ENCODE results near the gene NUFIP2.
"Not testable (repeated sequence)": the region's sequence is repeated elsewhere in the genome, so short reads cannot be mapped to it uniquely, and the experiment has no call there.

The NUFIP2 gene, protein sequence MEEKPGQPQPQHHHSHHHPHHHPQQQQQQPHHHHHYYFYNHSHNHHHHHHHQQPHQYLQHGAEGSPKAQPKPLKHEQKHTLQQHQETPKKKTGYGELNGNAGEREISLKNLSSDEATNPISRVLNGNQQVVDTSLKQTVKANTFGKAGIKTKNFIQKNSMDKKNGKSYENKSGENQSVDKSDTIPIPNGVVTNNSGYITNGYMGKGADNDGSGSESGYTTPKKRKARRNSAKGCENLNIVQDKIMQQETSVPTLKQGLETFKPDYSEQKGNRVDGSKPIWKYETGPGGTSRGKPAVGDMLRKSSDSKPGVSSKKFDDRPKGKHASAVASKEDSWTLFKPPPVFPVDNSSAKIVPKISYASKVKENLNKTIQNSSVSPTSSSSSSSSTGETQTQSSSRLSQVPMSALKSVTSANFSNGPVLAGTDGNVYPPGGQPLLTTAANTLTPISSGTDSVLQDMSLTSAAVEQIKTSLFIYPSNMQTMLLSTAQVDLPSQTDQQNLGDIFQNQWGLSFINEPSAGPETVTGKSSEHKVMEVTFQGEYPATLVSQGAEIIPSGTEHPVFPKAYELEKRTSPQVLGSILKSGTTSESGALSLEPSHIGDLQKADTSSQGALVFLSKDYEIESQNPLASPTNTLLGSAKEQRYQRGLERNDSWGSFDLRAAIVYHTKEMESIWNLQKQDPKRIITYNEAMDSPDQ

DNA sequence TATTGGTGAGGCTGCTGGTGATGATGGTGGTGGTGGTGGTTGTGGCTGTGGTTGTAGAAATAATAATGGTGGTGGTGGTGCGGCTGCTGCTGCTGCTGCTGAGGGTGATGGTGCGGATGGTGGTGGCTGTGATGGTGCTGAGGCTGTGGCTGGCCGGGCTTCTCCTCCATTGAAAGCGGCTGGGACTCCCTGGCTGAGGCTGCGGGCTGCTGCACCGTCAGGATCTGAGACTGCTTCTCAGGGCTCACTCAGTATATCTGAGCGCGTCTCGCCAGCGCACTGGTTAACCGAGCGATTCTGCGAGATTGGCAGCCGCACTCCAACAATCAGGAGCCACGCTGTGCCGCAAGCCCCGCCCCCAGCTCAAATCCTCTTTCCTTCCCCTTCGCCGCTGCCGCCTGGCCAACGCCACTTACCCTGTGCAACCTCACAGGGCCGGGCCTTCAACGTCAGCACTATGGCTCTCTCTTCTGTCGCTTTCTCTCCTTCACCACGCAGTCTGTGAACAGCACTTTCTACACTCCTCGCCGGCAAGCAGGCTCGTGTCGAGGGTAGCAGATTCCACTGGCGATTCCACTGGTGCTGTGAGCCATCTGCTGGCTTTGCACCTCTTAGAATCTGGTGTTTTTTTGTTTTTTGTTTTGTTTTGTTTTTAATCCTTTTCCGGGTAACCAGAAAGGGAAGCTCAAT is at the start of gene NUFIP2:
TSS of gene NUFIP2 (minus strand) at position 259 of the 690 bp plus-strand sequence. CDS start at position 170, 89 bp downstream.
- DNase-seq (ENCODE audit: low read depth, low spot score), result peak; percentile 94
- peaks cover 18% of the 10 kb centered on the region for H3K36me3 ChIP-seq (ENCODE audit: insufficient read depth, low read length)

DNA sequence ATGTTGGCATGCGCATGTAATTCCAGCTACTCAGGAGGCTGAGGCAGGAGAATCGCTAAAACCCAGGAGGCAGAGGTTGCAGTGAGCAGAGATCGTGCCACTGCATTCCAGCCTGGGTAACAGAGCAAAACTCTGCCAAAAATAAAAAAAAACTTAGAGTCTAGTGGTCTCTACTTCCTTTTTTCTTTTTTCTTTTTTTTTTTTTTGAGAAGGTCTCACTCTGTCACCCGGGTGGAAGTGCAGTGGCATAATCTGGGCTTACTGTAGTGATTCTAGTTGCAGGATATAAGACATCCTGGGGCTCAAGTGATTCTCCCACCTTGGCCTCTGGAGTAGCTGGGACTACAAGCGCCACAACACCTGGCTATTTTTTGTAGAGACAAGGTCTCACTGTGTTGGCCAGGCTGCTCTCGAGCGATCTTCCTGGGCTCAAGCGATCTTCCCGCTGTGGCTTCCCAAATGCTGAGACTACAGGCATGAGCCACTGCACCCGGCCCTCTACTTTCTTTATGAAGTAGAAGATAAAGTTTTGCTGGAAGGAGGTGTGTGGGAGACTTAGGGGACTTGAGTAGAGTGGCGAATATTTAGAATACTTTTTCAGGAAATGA is 48.3 kb upstream of the NUFIP2 start:
- TF ChIP-seq POLR2AphosphoS5 (IDR thresholded peaks at IDR 0.05; ENCODE audit: borderline replicate concordance, low read depth, low read length) (no peak), EZH2 (IDR thresholded peaks at IDR 0.05) (no peak), FOXP2 (optimal IDR thresholded peaks at IDR 0.05; ENCODE audit: control extremely low read depth, extremely low read length, insufficient read depth) (no peak)
- no peak for DNase-seq (ENCODE audit: low read depth, low spot score)

More for the DNA sequence above, at the start of gene NUFIP2:
- H3K9ac ChIP-seq (ENCODE audit: insufficient read length), result peak within 1 kb of the TSS; percentile 89
- TF ChIP-seq POLR2AphosphoS5 (IDR thresholded peaks at IDR 0.05; ENCODE audit: borderline replicate concordance, low read depth, low read length), result peak; percentile 100
- no peak for TF ChIP-seq FOXP2 (optimal IDR thresholded peaks at IDR 0.05; ENCODE audit: control extremely low read depth, extremely low read length, insufficient read depth)
- TF ChIP-seq EZH2 (IDR thresholded peaks at IDR 0.05), result no peak
- peak within 1 kb of the TSS; percentile 84 for H3K4me3 ChIP-seq
- no peaks in the 10 kb centered on the region for H3K9me3 ChIP-seq (ENCODE audit: low read depth, low read length)
- peak within 1 kb of the TSS; percentile 93 for H3K27ac ChIP-seq

DNA sequence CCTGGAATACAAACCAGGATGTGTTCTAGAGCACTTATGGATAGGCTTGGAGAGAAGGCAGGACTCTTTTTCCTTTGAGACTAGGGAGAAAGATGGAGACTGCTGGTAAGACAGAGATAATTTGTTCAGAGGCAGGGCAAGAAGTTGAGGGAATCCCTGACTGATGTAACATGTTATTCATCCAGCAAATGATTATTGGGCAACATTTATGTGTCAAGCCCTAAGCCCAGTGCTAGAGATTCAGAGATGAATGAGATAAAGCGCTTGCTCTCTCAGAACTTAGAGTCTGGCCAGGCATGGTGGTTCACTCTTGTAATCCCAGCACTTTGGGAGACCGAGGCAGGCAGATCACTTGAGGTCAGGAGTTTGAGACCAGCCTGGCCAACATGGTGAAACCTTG is 47.8 kb upstream of the NUFIP2 start:
- no peaks in the 10 kb centered on the region for H3K36me3 ChIP-seq (ENCODE audit: insufficient read depth, low read length)
- H3K27ac ChIP-seq, result no peak overlapping the region
- H3K9ac ChIP-seq (ENCODE audit: insufficient read length), result no peak overlapping the region
- no peak overlapping the region for H3K4me3 ChIP-seq
- TF ChIP-seq POLR2AphosphoS5 (IDR thresholded peaks at IDR 0.05; ENCODE audit: borderline replicate concordance, low read depth, low read length) (no peak), FOXP2 (optimal IDR thresholded peaks at IDR 0.05; ENCODE audit: control extremely low read depth, extremely low read length, insufficient read depth) (no peak), EZH2 (IDR thresholded peaks at IDR 0.05) (no peak)
- no peak for DNase-seq (ENCODE audit: low read depth, low spot score)
- H3K9me3 ChIP-seq (ENCODE audit: low read depth, low read length), result no peaks in the 10 kb centered on the region

More for the DNA sequence above, 48.3 kb upstream of the NUFIP2 start:
- Histone ChIP-seq H3K4me3 (no peak overlapping the region), H3K36me3 (ENCODE audit: insufficient read depth, low read length) (no peaks in the 10 kb centered on the region), H3K27ac (no peak overlapping the region), H3K9me3 (ENCODE audit: low read depth, low read length) (no peaks in the 10 kb centered on the region), H3K9ac (ENCODE audit: insufficient read length) (no peak overlapping the region)

DNA sequence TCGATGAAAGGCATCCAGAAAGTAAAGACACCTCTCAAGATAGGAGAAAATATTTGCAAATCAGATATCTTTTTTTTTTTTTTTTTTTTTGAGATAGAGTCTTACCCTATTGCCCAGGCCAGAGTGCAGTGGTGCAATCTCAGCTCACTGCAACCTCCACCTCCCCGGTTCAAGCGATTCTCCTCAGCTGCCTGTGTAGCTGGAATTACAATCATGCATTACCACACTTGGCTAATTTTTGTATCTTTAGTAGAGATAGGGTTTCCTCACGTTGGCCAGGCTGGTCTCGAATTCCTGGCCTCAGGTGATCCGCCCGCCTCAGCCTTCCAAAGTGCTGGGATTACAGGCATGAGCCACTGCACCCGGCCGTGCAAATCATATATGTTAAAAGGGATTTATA is 45.1 kb upstream of the NUFIP2 start:
- not testable (repeated sequence) for H3K9ac ChIP-seq (ENCODE audit: insufficient read length); H3K9me3 ChIP-seq (ENCODE audit: low read depth, low read length); H3K27ac ChIP-seq; DNase-seq (ENCODE audit: low read depth, low spot score); H3K4me3 ChIP-seq; H3K36me3 ChIP-seq (ENCODE audit: insufficient read depth, low read length)

GRCh38 chr17:29331708-29332085 is 37.7 kb upstream of the NUFIP2 start:
- Histone ChIP-seq H3K27ac (no peak overlapping the region), H3K36me3 (ENCODE audit: insufficient read depth, low read length) (no peaks in the 10 kb centered on the region), H3K9me3 (ENCODE audit: low read depth, low read length) (no peaks in the 10 kb centered on the region), H3K4me3 (no peak overlapping the region), H3K9ac (ENCODE audit: insufficient read length) (no peak overlapping the region)
- DNase-seq (ENCODE audit: low read depth, low spot score), result no peak
- TF ChIP-seq EZH2 (IDR thresholded peaks at IDR 0.05) (no peak), POLR2AphosphoS5 (IDR thresholded peaks at IDR 0.05; ENCODE audit: borderline replicate concordance, low read depth, low read length) (no peak), FOXP2 (optimal IDR thresholded peaks at IDR 0.05; ENCODE audit: control extremely low read depth, extremely low read length, insufficient read depth) (no peak)

GRCh38 chr17:29331075-29331707 is 37.2 kb upstream of the NUFIP2 start:
- Histone ChIP-seq H3K9ac (ENCODE audit: insufficient read length) (no peak overlapping the region), H3K27ac (no peak overlapping the region), H3K4me3 (no peak overlapping the region), H3K9me3 (ENCODE audit: low read depth, low read length) (no peaks in the 10 kb centered on the region), H3K36me3 (ENCODE audit: insufficient read depth, low read length) (no peaks in the 10 kb centered on the region)
- no peak for DNase-seq (ENCODE audit: low read depth, low spot score)
- TF ChIP-seq EZH2 (IDR thresholded peaks at IDR 0.05) (no peak), FOXP2 (optimal IDR thresholded peaks at IDR 0.05; ENCODE audit: control extremely low read depth, extremely low read length, insufficient read depth) (no peak), POLR2AphosphoS5 (IDR thresholded peaks at IDR 0.05; ENCODE audit: borderline replicate concordance, low read depth, low read length) (no peak)

- TF ChIP-seq POLR2AphosphoS5 (IDR thresholded peaks at IDR 0.05; ENCODE audit: borderline replicate concordance, low read depth, low read length) (no peak), FOXP2 (optimal IDR thresholded peaks at IDR 0.05; ENCODE audit: control extremely low read depth, extremely low read length, insufficient read depth) (no peak), EZH2 (IDR thresholded peaks at IDR 0.05) (no peak)
- no peak overlapping the region for H3K4me3 ChIP-seq
- no peaks in the 10 kb centered on the region for H3K36me3 ChIP-seq (ENCODE audit: insufficient read depth, low read length)
- no peaks in the 10 kb centered on the region for H3K9me3 ChIP-seq (ENCODE audit: low read depth, low read length)
- no peak overlapping the region for H3K27ac ChIP-seq
- DNase-seq (ENCODE audit: low read depth, low spot score), result no peak
- no peak overlapping the region for H3K9ac ChIP-seq (ENCODE audit: insufficient read length)
Measured at GRCh38 chr17:29327412-29327811, 33.5 kb upstream of the NUFIP2 start.

All from SK-N-MC (cell line).